D721Med (cell line): Measurements from ENCODE around the gene LHX4.

Experiments
- DNase-seq: peaks from one replicate; pipeline ENCODE4 v3.0.0; 2011; ENCODE audit warnings: low spot score; ENCODE audit not compliant: insufficient read length
- FAIRE-seq: peaks from 2 replicates; lab custom pipeline; 2011; peaks lifted over from hg19 to GRCh38; lab: Jason Lieb, UNC
- CTCF ChIP-seq: IDR thresholded peaks from 2 replicates; pipeline ENCODE4 v1.5.1; 2012; ENCODE audit warnings: mild to moderate bottlenecking, control low read depth; ENCODE audit not compliant: insufficient read depth; ENCODE audit errors: missing control alignments

The LHX4 gene

GRCh38 chr1:180185281-180185680, 44.8 kb upstream of the LHX4 start:
- FAIRE-seq: no peak
- no peak for TF ChIP-seq CTCF
- no peak for DNase-seq

- no peak for TF ChIP-seq CTCF
- no peak for DNase-seq
- FAIRE-seq: no peak
These were observed 44.0 kb upstream of the LHX4 start for GRCh38 chr1:180185971-180186645.

- DNase-seq (no peak), FAIRE-seq (no peak)
- no peak for TF ChIP-seq CTCF
These were observed 43.2 kb upstream of the LHX4 start for GRCh38 chr1:180186831-180187230.

- TF ChIP-seq CTCF: no peak
- no peak for FAIRE-seq
- DNase-seq: no peak
These were observed 42.4 kb upstream of the LHX4 start for GRCh38 chr1:180187626-180188025.

GRCh38 chr1:180188091-180188506, 42.0 kb upstream of the LHX4 start:
- no peak for FAIRE-seq
- peak; percentile 97 for TF ChIP-seq CTCF
- peak; percentile 94 for DNase-seq

- FAIRE-seq: peak; percentile 100
- peak; percentile 99 for DNase-seq
- no peak for TF ChIP-seq CTCF
These were observed 41.3 kb upstream of the LHX4 start for GRCh38 chr1:180188684-180189175.

GRCh38 chr1:180190091-180190490, 40.0 kb upstream of the LHX4 start:
- DNase-seq (no peak), FAIRE-seq (no peak)
- no peak for TF ChIP-seq CTCF
